Amniotic stem cell (primary cell): ENCODE measurements around the gene ALPK1.
"Not testable (repeated sequence)": the region's sequence is repeated elsewhere in the genome, so short reads cannot be mapped to it uniquely, and the experiment has no call there.

Experiments used
- DNase-seq: peaks from one replicate; lab custom pipeline; 2025; lab: John Stamatoyannopoulos, UW

Gene ALPK1

GRCh38 chr4:112378858-112379257 lies 81.7 kb downstream of the ALPK1 start:
- no peak for DNase-seq

DNA sequence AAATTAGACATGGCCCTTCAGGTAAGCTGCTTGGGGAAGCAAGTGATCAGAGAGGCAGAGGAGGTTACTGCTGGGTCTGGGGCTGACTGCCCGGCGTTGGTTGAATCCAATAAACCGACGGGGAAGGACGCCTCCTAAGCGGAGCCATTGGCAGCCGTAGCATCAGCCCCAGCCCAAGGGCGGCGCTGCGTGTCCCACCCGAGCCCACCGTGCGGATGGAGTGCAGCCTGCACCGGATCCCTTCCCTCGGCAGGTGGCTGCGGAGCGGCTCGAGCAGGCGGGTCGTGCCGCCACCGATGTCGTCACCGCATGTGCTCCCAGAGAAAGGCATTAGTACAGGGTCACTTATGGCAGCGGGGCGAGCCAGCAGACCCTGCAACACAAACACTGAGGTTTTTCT lies 82.1 kb downstream of the ALPK1 start:
- DNase-seq, result no peak

- no peak for DNase-seq
Observed at GRCh38 chr4:112381996-112382692, 85.0 kb downstream of the ALPK1 start.

GRCh38 chr4:112386071-112386470 lies 88.9 kb downstream of the ALPK1 start:
- no peak for DNase-seq

- DNase-seq, result no peak
Observed at GRCh38 chr4:112402098-112402497, 104.9 kb downstream of the ALPK1 start.

- DNase-seq, result no peak
Observed at GRCh38 chr4:112403101-112403945, 106.2 kb downstream of the ALPK1 start.

- no peak for DNase-seq
Observed at GRCh38 chr4:112410364-112410763, 113.2 kb downstream of the ALPK1 start.

- DNase-seq, result no peak
Observed at GRCh38 chr4:112410804-112411203, 113.6 kb downstream of the ALPK1 start.

GRCh38 chr4:112411781-112412550 lies 114.8 kb downstream of the ALPK1 start:
- no peak for DNase-seq

DNA sequence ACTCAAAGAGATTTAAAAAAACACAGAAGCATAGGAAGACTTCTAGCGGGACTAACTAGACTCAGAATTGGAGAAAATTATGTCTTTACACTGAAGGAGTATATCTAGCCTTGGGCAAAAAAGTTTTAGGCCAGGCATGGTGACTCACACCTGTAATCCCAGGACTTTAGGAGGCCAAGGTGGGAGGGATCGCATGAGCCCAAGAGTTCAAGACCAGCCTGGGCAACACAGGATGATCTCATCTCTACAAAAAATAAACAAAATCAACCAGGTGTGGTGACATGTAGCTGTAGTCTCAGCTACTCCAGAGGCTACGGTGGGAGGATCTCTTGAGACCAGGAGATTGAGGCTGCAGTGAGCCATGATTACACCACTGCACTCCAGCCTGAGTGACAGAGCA lies 119.3 kb downstream of the ALPK1 start:
- DNase-seq, result no peak

GRCh38 chr4:112418092-112418491 lies 120.9 kb downstream of the ALPK1 start:
- no peak for DNase-seq

DNA sequence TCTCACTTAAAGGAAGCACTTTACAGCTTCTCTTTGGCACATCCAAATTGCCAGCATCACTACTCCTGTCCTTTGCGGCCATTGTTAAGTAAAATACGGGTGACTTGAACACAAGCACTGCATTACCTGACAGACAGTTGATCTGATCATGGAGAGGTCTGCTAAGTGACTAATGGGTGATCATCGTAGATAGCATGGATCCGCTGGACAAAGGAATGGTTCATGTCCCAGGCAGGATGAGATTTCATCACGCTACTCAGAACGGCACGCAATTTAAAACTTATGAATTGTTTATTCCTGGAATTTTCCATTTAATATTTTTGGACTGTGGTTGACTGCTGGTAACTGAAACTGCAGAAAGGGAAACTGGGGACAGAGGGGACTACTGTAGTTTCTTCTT lies 124.7 kb downstream of the ALPK1 start:
- no peak for DNase-seq

GRCh38 chr4:112422644-112423043 lies 125.5 kb downstream of the ALPK1 start:
- no peak for DNase-seq

DNA sequence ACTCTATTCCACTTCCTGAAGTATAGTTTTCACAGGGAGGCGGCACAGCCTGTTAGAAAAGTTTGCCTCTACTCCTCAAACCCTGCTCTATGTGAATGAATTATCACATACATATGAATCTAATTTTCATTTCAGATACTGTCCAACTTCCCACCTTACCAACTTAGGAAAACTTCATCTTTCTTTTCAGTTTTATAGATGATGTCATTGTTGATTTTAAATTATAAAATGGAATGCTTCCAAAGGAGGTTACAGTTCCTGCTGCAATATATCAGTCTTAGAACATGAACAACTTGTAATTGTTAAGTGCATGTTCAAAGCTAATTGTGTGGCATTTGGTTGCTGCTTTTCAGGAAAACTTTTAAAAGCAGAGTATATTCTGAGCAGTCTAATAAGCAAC lies 126.4 kb downstream of the ALPK1 start:
- DNase-seq, result no peak

DNA sequence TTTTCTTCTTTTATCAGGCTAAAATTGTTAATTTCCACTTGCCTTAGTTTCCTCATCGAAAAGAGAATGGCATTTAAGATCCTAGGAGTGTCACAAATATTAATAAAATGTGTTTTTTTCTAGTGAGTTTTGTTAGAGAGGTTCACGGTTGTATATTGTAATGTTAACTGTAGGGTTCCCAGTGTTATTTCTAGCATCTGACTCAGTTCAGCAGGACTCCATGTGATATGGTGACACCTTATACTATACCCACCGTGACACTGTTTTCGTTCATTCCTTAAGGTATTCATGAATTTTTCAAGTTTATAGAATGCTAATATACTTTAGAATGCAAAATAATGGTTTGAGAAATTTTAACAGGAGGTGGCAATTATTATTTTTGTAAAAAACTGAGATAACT lies 128.7 kb downstream of the ALPK1 start:
- DNase-seq, result no peak

DNA sequence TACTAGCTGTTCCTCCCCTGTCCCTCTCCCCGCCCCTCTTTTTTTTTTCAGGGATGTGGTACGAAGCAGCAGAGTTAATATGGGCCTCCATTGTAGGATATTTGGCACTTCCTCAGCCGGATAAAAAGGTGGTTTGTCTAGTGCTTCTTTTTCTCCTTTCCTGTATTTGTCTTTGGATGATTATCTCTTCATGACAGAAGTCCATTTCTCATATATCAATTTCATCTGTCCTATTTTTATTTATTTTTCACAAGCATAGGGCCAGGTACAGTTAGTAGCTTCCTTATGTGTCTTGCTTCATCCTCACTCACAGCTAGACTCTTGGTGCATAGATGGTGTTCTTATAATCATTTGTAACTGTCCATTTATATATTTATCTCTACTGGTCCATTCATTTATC lies 129.2 kb downstream of the ALPK1 start:
- no peak for DNase-seq

- no peak for DNase-seq
Observed at GRCh38 chr4:112431158-112431557, 134.0 kb downstream of the ALPK1 start.

DNA sequence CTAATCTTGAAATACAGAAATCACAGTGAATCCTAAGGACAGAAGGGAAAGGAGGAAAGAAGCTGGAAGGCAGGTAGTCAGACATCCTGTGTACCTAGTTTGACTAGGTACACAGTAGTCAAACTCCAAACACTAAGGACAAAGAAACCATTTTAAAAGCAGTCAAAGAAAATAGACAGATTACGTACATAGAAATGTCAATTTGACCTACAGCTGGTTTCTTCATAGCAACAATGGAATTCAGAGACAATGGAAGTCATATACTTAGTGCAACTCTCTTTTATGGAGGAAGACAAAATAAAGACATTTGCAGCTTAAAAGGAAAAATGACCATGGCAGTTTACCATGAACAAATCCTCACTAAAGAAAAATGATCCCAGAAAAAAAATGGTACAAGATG lies 139.8 kb downstream of the ALPK1 start:
- DNase-seq, result no peak

DNA sequence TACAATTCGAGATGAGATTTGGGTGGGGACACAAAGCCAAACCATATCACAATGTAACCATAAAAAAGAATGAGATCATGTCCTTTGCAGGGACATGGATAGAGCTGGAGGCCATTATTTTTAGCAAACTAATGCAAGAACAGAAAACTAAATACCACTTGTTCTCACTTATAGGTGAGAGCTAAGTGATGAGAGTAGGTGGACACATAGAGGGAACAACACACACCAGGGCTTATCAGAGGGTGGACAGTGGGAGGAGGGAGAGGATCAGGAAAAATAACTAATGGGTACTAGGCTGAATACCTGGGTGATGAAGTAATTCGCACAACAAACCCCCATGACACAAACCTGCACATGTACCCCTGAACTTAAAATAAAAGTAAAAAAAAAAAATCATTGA lies 145.1 kb downstream of the ALPK1 start:
- not testable (repeated sequence) for DNase-seq

DNA sequence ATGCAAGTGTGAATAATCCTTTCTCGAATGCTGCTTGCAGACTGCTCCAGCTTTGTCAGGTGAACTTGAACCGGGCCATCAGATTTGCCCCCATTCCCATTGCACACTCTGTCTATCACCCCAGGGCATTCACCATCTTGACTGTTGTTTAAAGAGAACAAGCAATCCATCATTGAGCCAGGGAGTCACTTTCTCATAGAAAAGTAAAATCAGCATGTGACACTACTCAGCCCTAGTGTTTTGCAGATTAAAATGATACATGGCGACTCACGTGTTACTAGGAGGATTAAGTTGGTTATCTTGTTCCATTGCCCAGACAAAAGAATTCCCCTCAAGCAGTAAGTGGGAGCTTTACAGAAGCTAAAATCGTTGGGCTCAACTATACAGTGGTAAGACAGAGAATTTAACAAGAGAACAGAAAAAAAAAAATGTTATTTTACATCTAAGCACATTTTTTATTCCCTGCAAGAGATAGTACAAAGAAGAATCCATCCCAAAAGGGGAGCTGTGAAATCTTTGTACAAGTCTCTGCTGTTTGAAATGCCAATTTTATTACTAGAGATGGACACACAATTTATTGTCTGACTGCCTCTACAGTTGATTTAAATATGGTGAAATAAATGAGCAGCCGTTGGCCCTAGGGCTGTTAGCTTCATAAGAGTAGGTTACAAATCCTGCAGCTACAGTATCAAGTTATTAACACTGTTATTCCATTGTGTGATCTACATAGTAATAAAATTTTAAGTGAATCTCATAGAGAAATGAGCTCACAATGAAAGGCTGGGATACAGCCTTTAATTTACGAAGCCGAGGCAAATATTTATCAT lies 151.3 kb downstream of the ALPK1 start:
- DNase-seq, result peak; percentile 4

- no peak for DNase-seq
Observed at GRCh38 chr4:112449708-112450107, 152.5 kb downstream of the ALPK1 start.

GRCh38 chr4:112451104-112451503 lies 153.9 kb downstream of the ALPK1 start:
- DNase-seq, result no peak
